ENCODE results near the gene PRRC2B. TPM values are rescaled to one million over a fixed set of nuclear protein-coding genes. Genes with fewer than 3 reads are reported as not detected.

PRRC2B gene
- total and polyA plus RNA-seq, 2 of the 8 experiments (the other 6 are each of a cell fraction or from before 2014, with no cell fraction given), result 37.3 to 249 TPM

DNA sequence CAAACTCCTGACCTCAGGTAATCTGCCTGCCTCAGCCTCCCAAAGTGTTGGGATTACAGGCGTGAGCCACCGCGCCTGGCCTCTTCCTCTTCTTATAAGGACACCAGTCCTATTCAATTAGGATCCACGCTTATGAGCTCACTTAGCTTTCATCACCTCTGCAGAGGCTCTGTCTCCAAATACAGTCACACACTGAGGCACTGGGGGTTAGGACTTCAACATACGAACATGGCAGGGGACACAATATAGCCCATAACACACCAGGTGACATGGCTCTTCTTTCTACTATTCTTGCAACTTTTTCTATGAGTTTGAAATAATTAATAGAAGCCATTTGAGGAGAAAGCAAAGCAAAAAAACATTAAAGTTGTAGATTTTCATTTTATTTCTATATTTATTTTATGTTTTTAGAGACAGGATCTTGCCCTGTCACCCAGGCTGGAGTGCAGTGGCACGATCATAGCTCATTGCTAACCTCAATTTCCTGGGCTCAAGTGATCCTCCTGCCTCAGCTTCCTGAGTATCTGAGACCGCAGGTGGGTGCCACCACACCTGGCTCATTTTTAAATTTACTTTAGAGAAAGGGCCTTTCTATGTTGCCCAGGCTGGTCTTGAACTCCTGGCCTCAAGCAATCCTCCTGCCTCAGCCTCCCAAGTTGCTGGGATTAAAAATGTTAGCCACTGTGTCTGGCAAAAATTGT is 145.5 kb downstream of the PRRC2B start:
- no peak overlapping the region for H4K91ac ChIP-seq (replicated peaks; ENCODE audit: insufficient read length, low read length)
- no peak overlapping the region for H3K9ac ChIP-seq (replicated peaks in 1 of 4; ENCODE audit: extremely low read depth in 1 of 4, low read depth in 3 of 4, low read length in 3 of 4)
- H2BK15ac ChIP-seq (ENCODE audit: low read length), result no peak overlapping the region
- DNase-seq (ENCODE audit: low read depth in 1 of 2, low spot score in 2 of 2) (no peak), FAIRE-seq (no peak)
- H3K23me2 ChIP-seq (ENCODE audit: low read depth, low read length), result no peaks in the 10 kb centered on the region
- no peak overlapping the region for H3K56ac ChIP-seq (replicated peaks; ENCODE audit: insufficient read length, low read depth, low read length)
- H2AFZ ChIP-seq (ENCODE audit: low read length), result no peak overlapping the region
- H2AK5ac ChIP-seq (ENCODE audit: low read depth, low read length), result no peak overlapping the region
- H3K9me3 ChIP-seq (ENCODE audit: insufficient read depth in 2 of 2, low read depth in 1 of 2, low read length in 1 of 2), result peaks cover 19 to 27% of the 10 kb centered on the region in 2 experiments
- H3K14ac ChIP-seq (ENCODE audit: insufficient read length), result no peak overlapping the region
- no peak overlapping the region for H2BK5ac ChIP-seq (ENCODE audit: low read depth, low read length)
- no peak overlapping the region for H2BK20ac ChIP-seq (ENCODE audit: low read length)
- no peak overlapping the region for H3K4ac ChIP-seq (replicated peaks; ENCODE audit: insufficient read length, low read depth, low read length)
- H4K5ac ChIP-seq (ENCODE audit: insufficient read length, low read depth, low read length), result no peak overlapping the region
- CTCF ChIA-PET (ENCODE audit: partially characterized antibody), result interaction anchor here (1.1 kb wide), 1 partner anchor 29 kb away, joined by 3 read pairs; no protein-coding TSS in a partner anchor
- H3K36me3 ChIP-seq (ENCODE audit: control insufficient read depth in 2 of 4, insufficient read depth in 4 of 4, low read length in 3 of 4), result no peaks in the 10 kb centered on the region
- no peak overlapping the region for H4K8ac ChIP-seq (ENCODE audit: extremely low read depth, insufficient read depth, low read length)
- H3K79me1 ChIP-seq (ENCODE audit: low read depth, low read length), result no peaks in the 10 kb centered on the region
- peaks cover 0 to 7% (median 3%) of the 10 kb centered on the region in 4 experiments; a peak in 6 of 7 replicates for H3K27me3 ChIP-seq (replicated peaks in 1 of 4; ENCODE audit: control insufficient read depth in 3 of 4, extremely low read depth in 1 of 4, insufficient read depth in 3 of 4, low read length in 3 of 4)
- H3K4me2 ChIP-seq (ENCODE audit: insufficient read depth in 1 of 2, low read depth in 2 of 2, low read length in 2 of 2), result no peak overlapping the region
- no peak overlapping the region for H2BK120ac ChIP-seq (replicated peaks; ENCODE audit: low read depth, low read length)
- H3K79me2 ChIP-seq (ENCODE audit: control insufficient read depth in 1 of 2, insufficient read depth in 2 of 2, low read length in 2 of 2), result no peaks in the 10 kb centered on the region
- no peak overlapping the region for H2BK12ac ChIP-seq (ENCODE audit: low read depth, low read length)
- POLR2A ChIA-PET (ENCODE audit: partially characterized antibody), result interaction anchor here (0.7 to 1.7 kb wide), 3 partner anchors 15 to 60 kb away, joined by 3 to 4 read pairs (median 3); no protein-coding TSS in a partner anchor
- no peaks in the 10 kb centered on the region for H4K20me1 ChIP-seq (replicated peaks in 1 of 2; ENCODE audit: control insufficient read depth in 1 of 2, insufficient read depth in 2 of 2, low read length in 2 of 2)
- H3K23ac ChIP-seq (ENCODE audit: insufficient read length), result no peak overlapping the region
- no peak overlapping the region for H3K27ac ChIP-seq (ENCODE audit: low read depth, low read length)
- H3K4me1 ChIP-seq (replicated peaks in 1 of 4; ENCODE audit: control insufficient read depth in 3 of 4, insufficient read depth in 4 of 4, low read length in 3 of 4), result no peaks in the 10 kb centered on the region
- H3K18ac ChIP-seq (ENCODE audit: extremely low read depth, low read length), result no peak overlapping the region
- no peak overlapping the region for H3K4me3 ChIP-seq (ENCODE audit: extremely low read depth in 1 of 4, insufficient read depth in 2 of 4, low read depth in 3 of 4, low read length in 4 of 4)
- WGBS, 2 experiments (ENCODE audit: extremely low coverage in 1 of 2, insufficient coverage in 1 of 2, insufficient read length in 1 of 2, insufficient replicate concordance in 2 of 2, low coverage in 1 of 2, low lambda C conversion rate in 2 of 2, missing lambda C conversion rate in 1 of 2), result 88% methylated on average over 7 of the region's 7 CpGs; no CpG with 5 or more reads in 1 of the 2 experiments
- TF ChIP-seq CBX8 (IDR thresholded peaks at IDR 0.05; ENCODE audit: borderline replicate concordance, low read depth, low read length) (no peak), SP2 (IDR thresholded peaks at IDR 0.05; ENCODE audit: low read length) (no peak), ZNF274 (IDR thresholded peaks at IDR 0.05; ENCODE audit: borderline replicate concordance, extremely low read depth, low read length) (no peak), EGR1 (IDR thresholded peaks at IDR 0.05; ENCODE audit: borderline replicate concordance, low read depth, low read length) (no peak), RAD21 (IDR thresholded peaks at IDR 0.05 in 1 of 2, conservative IDR thresholded peaks at IDR 0.05 in 1 of 2; ENCODE audit: low read depth in 2 of 2, low read length in 2 of 2) (no peak), JUND (IDR thresholded peaks at IDR 0.05; ENCODE audit: low read length) (no peak), PHF8 (conservative IDR thresholded peaks at IDR 0.05; ENCODE audit: low read depth, low read length) (no peak), CHD2 (IDR thresholded peaks at IDR 0.05; ENCODE audit: low read length) (no peak), CTBP2 (IDR thresholded peaks at IDR 0.05; ENCODE audit: borderline replicate concordance, insufficient read depth, insufficient read length, low read length) (no peak), RNF2 (IDR thresholded peaks at IDR 0.05; ENCODE audit: borderline replicate concordance, low read depth, low read length, missing control alignments, poor library complexity, severe bottlenecking) (no peak), E2F6 (IDR thresholded peaks at IDR 0.05) (no peak)

All from H1 (cell line).